MM.1S (cell line): Measurements from ENCODE around the gene SFXN1.
"Not testable (repeated sequence)": the region's sequence is repeated elsewhere in the genome, so short reads cannot be mapped to it uniquely, and the experiment has no call there.

Experiments
- DNase-seq: peaks from one replicate; pipeline ENCODE4 v3.0.0-alpha.2; 2015
- H2AFZ ChIP-seq: fragments of 300-600 bp; sonication (generic); 2 replicates; pipeline ENCODE4 v1.6.0; 2016; ENCODE audit warnings: antibody characterized with exemption, low read length
- H3F3A ChIP-seq: fragments of 300-600 bp; sonication (generic); 2 replicates; pipeline ENCODE4 v1.6.1; 2016; ENCODE audit warnings: mild to moderate bottlenecking, antibody characterized with exemption, low read length, moderate library complexity, mixed read lengths; ENCODE audit not compliant: insufficient read depth
- H3K27ac ChIP-seq: fragments of 300-600 bp; sonication (generic); 2 replicates; pipeline ENCODE4 v1.5.1; 2016; ENCODE audit warnings: mild to moderate bottlenecking, low read length
- H3K27me3 ChIP-seq: fragments of 300-600 bp; sonication (generic); replicated peaks from 2 replicates; pipeline ENCODE4 v1.6.0; 2016; ENCODE audit warnings: low read length; ENCODE audit not compliant: insufficient read depth
- H3K36me3 ChIP-seq: fragments of 300-600 bp; sonication (generic); replicated peaks from 2 replicates; pipeline ENCODE4 v1.6.1; 2016; ENCODE audit warnings: mild to moderate bottlenecking, low read length, mixed read lengths; ENCODE audit not compliant: insufficient read depth
- H3K4me1 ChIP-seq: fragments of 300-600 bp; sonication (generic); 2 replicates; pipeline ENCODE4 v1.6.1; 2016; ENCODE audit warnings: low read length, mixed read lengths
- H3K4me2 ChIP-seq: fragments of 300-600 bp; sonication (generic); 2 replicates; pipeline ENCODE4 v1.6.0; 2016; ENCODE audit warnings: low read depth, low read length
- H3K4me3 ChIP-seq: fragments of 300-600 bp; sonication (generic); 2 replicates; pipeline ENCODE4 v1.5.1; 2016; ENCODE audit warnings: low read length, mixed read lengths
- H3K79me2 ChIP-seq: fragments of 300-600 bp; sonication (generic); 2 replicates; pipeline ENCODE4 v1.6.1; 2016; ENCODE audit warnings: mixed run types, low read length, mixed read lengths
- H3K9ac ChIP-seq: fragments of 300-600 bp; sonication (generic); 2 replicates; pipeline ENCODE4 v1.6.1; 2016; ENCODE audit warnings: low read length, mixed read lengths
- H3K9me2 ChIP-seq: fragments of 300-600 bp; sonication (generic); replicated peaks from 2 replicates; pipeline ENCODE4 v1.6.1; 2016; ENCODE audit warnings: mild to moderate bottlenecking, low read length, mixed read lengths; ENCODE audit not compliant: insufficient read depth
- H3K9me3 ChIP-seq: fragments of 300-600 bp; sonication (generic); replicated peaks from 2 replicates; pipeline ENCODE4 v1.6.1; 2016; ENCODE audit warnings: mild to moderate bottlenecking, low read length, mixed read lengths; ENCODE audit not compliant: insufficient read depth
- H4K20me1 ChIP-seq: fragments of 300-600 bp; sonication (generic); 2 replicates; pipeline ENCODE4 v1.6.1; 2016; ENCODE audit warnings: mild to moderate bottlenecking, low read length, moderate library complexity, mixed read lengths; ENCODE audit not compliant: insufficient read depth
- CTCF ChIP-seq: fragments of 300-600 bp; sonication (generic); IDR thresholded peaks from 2 replicates; pipeline ENCODE4 v1.5.1; 2016; ENCODE audit warnings: antibody characterized with exemption, low read length, mixed read lengths
- EZH2 ChIP-seq: fragments of 300-600 bp; sonication (generic); optimal IDR thresholded peaks from 2 replicates; pipeline ENCODE3; 2017; ENCODE audit warnings: low read depth, mild to moderate bottlenecking, antibody characterized with exemption, low read length, mixed read lengths
- EZH2phosphoT487 ChIP-seq: fragments of 300-600 bp; sonication (generic); IDR thresholded peaks from 2 replicates; pipeline ENCODE4 v1.6.1; 2018; ENCODE audit warnings: antibody characterized with exemption, low read length

Gene SFXN1

DNA sequence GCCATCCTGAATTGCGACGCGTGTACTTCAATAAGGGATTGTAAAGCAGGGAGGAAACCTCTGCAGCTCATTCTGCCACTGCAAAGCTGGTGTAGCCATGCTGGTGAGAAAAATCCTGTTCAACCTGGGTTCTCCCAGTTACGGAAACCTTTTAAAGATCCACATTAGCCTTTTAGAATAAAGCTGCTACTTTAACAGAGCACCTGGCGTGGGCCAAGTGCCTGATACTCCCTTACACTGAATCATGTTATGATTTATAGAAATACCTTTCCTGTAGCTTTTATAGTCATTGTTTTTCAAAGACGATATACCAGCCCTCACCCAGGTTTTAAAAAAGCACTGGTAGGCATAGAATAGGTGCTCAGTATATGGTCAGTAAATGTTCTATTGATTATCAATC, 48.3 kb downstream of the SFXN1 start:
- H3K36me3 ChIP-seq, result peaks cover 16% of the 10 kb centered on the region
- no peak overlapping the region for H3K27ac ChIP-seq
- H2AFZ ChIP-seq, result no peak overlapping the region

DNA sequence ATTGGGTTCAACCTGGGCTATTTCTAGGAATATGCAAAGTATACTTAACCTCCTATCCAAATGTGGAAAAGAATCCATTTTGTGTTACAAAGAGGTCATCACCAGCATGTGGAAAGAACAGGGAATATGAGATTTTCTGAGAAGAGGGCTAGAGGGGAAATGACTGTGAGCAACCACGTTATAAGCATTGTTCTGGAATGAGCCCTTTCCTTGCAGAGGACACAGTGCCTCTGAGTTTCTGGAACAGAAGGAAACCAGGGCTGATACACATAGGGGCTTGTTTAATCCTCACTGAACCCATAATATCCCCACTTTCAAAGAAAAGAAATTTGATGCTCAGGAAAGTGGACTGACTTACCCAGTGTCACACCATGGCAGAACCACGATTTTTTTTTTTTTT, 53.0 kb downstream of the SFXN1 start:
- TF ChIP-seq CTCF (no peak), EZH2 (no peak), EZH2phosphoT487 (no peak)
- H3K4me1 ChIP-seq, result no peaks in the 10 kb centered on the region; the same call in 1 of the 2 replicates
- H3K4me3 ChIP-seq, result no peak overlapping the region
- no peak overlapping the region for H3K9ac ChIP-seq
- H3K9me2 ChIP-seq, result no peaks in the 10 kb centered on the region
- no peaks in the 10 kb centered on the region for H3K79me2 ChIP-seq
- H3K36me3 ChIP-seq, result peaks cover 10% of the 10 kb centered on the region; the same call in 1 of the 2 replicates
- H4K20me1 ChIP-seq, result no peaks in the 10 kb centered on the region
- H2AFZ ChIP-seq, result no peak overlapping the region
- H3K27ac ChIP-seq, result no peak overlapping the region
- H3K9me3 ChIP-seq, result no peaks in the 10 kb centered on the region
- no peaks in the 10 kb centered on the region for H3K27me3 ChIP-seq
- no peak overlapping the region for H3K4me2 ChIP-seq
- no peak for DNase-seq
- H3F3A ChIP-seq, result peaks cover 7% of the 10 kb centered on the region; the same call in 1 of the 2 replicates

More for the DNA sequence above, 48.3 kb downstream of the SFXN1 start:
- Histone ChIP-seq H4K20me1 (no peaks in the 10 kb centered on the region), H3F3A (no peaks in the 10 kb centered on the region), H3K27me3 (no peaks in the 10 kb centered on the region), H3K4me1 (no peaks in the 10 kb centered on the region), H3K4me2 (no peak overlapping the region), H3K9me2 (no peaks in the 10 kb centered on the region), H3K9me3 (no peaks in the 10 kb centered on the region), H3K4me3 (no peak overlapping the region), H3K79me2 (no peaks in the 10 kb centered on the region), H3K9ac (no peak overlapping the region)
- no peak for TF ChIP-seq CTCF
- no peak for TF ChIP-seq EZH2phosphoT487
- TF ChIP-seq EZH2, result no peak
- DNase-seq, result no peak

DNA sequence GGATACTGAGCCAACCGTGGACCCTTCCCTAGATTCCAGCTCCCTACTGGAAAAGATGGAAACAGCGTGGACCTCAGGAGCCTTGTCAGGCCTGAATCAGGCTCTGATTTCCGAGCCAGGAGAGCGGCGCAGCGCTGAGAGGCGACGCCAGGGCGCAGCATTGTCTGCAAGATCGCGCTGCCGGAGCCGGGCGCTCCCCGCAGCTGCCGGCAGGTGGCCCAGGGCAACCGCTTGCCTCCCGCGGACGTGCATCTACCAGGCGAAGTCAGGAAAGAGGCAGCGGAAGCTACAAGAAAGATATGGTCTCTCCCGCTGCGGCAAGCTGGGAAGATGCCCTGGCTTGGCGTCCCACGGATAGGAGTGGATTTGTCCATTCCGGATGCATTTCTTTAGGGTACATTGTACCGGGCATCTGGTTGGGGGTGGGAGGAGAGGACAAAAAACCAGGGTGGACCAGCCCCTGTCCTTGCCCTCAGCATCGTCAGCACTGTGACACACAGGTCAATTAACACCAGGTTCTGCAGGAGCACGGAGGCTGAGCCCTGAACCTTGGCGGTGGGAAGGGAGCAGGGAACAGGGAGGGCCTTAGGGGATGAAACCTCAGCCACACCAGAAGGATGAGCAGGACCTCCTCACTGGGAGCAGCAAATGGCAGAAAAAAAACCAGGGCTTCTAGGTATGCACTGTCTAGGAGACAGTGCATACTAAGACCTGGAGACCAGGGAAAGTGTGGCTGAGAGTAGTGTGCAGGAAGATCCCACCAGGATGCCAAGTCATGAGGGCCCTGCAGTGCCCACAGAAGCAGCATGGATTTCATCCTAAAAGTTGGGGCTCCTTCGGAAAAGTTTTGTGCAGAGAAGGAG, 55.9 kb downstream of the SFXN1 start:
- H3K27ac ChIP-seq, result no peak overlapping the region
- DNase-seq, result peak; percentile 77
- no peaks in the 10 kb centered on the region for H3K27me3 ChIP-seq
- no peak overlapping the region for H3K9ac ChIP-seq
- peak overlapping the region; percentile 52; the same call in 1 of the 2 replicates for H3K4me2 ChIP-seq
- peaks cover 11% of the 10 kb centered on the region for H3F3A ChIP-seq
- H3K4me3 ChIP-seq, result 0 out of 2 replicates have a peak overlapping the region, but pooled peaks have one; percentile 12
- peaks cover 17% of the 10 kb centered on the region for H3K4me1 ChIP-seq
- H4K20me1 ChIP-seq, result no peaks in the 10 kb centered on the region
- H3K36me3 ChIP-seq, result no peaks in the 10 kb centered on the region
- no peaks in the 10 kb centered on the region for H3K9me2 ChIP-seq
- H3K9me3 ChIP-seq, result no peaks in the 10 kb centered on the region
- no peak overlapping the region for H2AFZ ChIP-seq
- no peaks in the 10 kb centered on the region for H3K79me2 ChIP-seq
- peak; percentile 97 for TF ChIP-seq CTCF
- no peak for TF ChIP-seq EZH2phosphoT487
- no peak for TF ChIP-seq EZH2

DNA sequence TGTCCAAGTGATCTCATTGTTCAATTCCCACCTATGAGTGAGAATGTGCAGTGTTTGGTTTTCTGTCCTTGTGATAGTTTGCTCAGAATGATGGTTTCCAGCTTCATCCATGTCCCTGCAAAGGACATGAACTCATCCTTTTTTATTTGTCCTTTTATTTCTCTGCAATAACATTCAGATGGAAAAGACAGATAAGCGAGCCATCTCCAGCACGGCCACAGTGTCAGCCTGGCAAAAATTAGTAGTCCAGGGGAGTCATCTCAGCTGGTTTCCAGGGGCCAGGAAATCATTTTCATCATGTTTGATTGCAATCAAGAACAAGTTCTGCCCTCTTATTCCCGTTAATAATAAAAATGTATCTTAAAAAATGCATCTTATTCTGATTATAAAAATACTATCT, 57.0 kb downstream of the SFXN1 start:
- H4K20me1 ChIP-seq, H3K9me3 ChIP-seq, H3K27me3 ChIP-seq, H3K9ac ChIP-seq, H3K79me2 ChIP-seq, H3K4me2 ChIP-seq, H3K9me2 ChIP-seq, H3K36me3 ChIP-seq, DNase-seq, H3K27ac ChIP-seq, H2AFZ ChIP-seq, H3K4me3 ChIP-seq: not testable (repeated sequence)
- Histone ChIP-seq H3F3A (peaks cover 11% of the 10 kb centered on the region), H3K4me1 (peaks cover 17% of the 10 kb centered on the region)
